ENCODE results near the gene SETDB2.

GRCh38 chr13:49464621-49465325 is 20.7 kb downstream of the SETDB2 start:
- no peak for TF ChIP-seq CTCF (IDR thresholded peaks at IDR 0.05)
- no peak for TF ChIP-seq POLR2A (IDR thresholded peaks at IDR 0.05)
